AG09309 (cell line): ENCODE results near the gene DNAH8.

Experiments used
- DNase-seq: peaks from one replicate; pipeline ENCODE4 v3.0.0-alpha.2; 2010; ENCODE audit warnings: low read depth
- H3K4me3 ChIP-seq: 2 replicates; pipeline ENCODE4 v1.5.1; 2011; ENCODE audit warnings: mild to moderate bottlenecking, low read depth, low read length, moderate library complexity; ENCODE audit not compliant: control insufficient read depth
- CTCF ChIP-seq: IDR thresholded peaks from 2 replicates; pipeline ENCODE4 v1.5.1; 2011; ENCODE audit warnings: mild to moderate bottlenecking, low read depth, low read length, inconsistent platforms; ENCODE audit not compliant: insufficient read depth, control insufficient read depth; ENCODE audit errors: missing control alignments

The DNAH8 gene

GRCh38 chr6:38762848-38763247, 47.7 kb downstream of the DNAH8 start:
- no peak for TF ChIP-seq CTCF
- H3K4me3 ChIP-seq, result no peak overlapping the region
- DNase-seq, result no peak

- no peak for DNase-seq
- H3K4me3 ChIP-seq, result no peak overlapping the region
- TF ChIP-seq CTCF, result no peak
Observed at GRCh38 chr6:38767560-38767959, 52.4 kb downstream of the DNAH8 start.

- TF ChIP-seq CTCF, result peak; percentile 13
- no peak for DNase-seq
- H3K4me3 ChIP-seq, result no peak overlapping the region
Observed at GRCh38 chr6:38773338-38773737, 58.2 kb downstream of the DNAH8 start.

GRCh38 chr6:38774929-38775707, 60.0 kb downstream of the DNAH8 start:
- no peak for DNase-seq
- TF ChIP-seq CTCF, result no peak
- no peak overlapping the region for H3K4me3 ChIP-seq

- H3K4me3 ChIP-seq, result no peak overlapping the region
- no peak for TF ChIP-seq CTCF
- no peak for DNase-seq
Observed at GRCh38 chr6:38775870-38776269, 60.8 kb downstream of the DNAH8 start.

GRCh38 chr6:38776515-38776914, 61.4 kb downstream of the DNAH8 start:
- DNase-seq, result no peak
- H3K4me3 ChIP-seq, result no peak overlapping the region
- no peak for TF ChIP-seq CTCF
